SK-N-SH treated with all-trans-retinoic acid at 6 μM for 48 hours (cell line): ENCODE measurements around the gene ABI3.

Experiments
- ARNTL ChIP-seq: fragments of 450-650 bp; formaldehyde crosslinking; IDR thresholded peaks from 2 replicates; pipeline ENCODE4 v1.5.0; 2020; ENCODE audit warnings: low read depth, mild to moderate bottlenecking, moderate library complexity, borderline replicate concordance
- CREB5 ChIP-seq: fragments of 250-450 bp; sonication (Bioruptor Pico); IDR thresholded peaks from 2 replicates; pipeline ENCODE4 v1.5.1; 2020; ENCODE audit warnings: low read depth, mild to moderate bottlenecking, moderate library complexity
- OSR1 ChIP-seq: fragments of 250-450 bp; sonication (Bioruptor Pico); IDR thresholded peaks from 2 replicates; pipeline ENCODE4 v1.8.0; 2022; ENCODE audit warnings: moderate library complexity, mild to moderate bottlenecking, inconsistent platforms
- PATZ1 ChIP-seq: fragments of 250-450 bp; sonication (Bioruptor Pico); IDR thresholded peaks from 2 replicates; pipeline ENCODE4 v1.8.0; 2020; ENCODE audit warnings: mild to moderate bottlenecking, moderate library complexity, borderline replicate concordance
- TOX ChIP-seq: fragments of 250-450 bp; sonication (Bioruptor Pico); IDR thresholded peaks from 2 replicates; pipeline ENCODE4 v1.8.0; 2021; ENCODE audit warnings: mild to moderate bottlenecking, moderate library complexity, borderline replicate concordance
- ZFP3 ChIP-seq: fragments of 250-450 bp; sonication (Bioruptor Pico); IDR thresholded peaks from 2 replicates; pipeline ENCODE4 v1.5.0; 2020; ENCODE audit warnings: mild to moderate bottlenecking, moderate library complexity
- ZNF70 ChIP-seq: fragments of 450-650 bp; formaldehyde crosslinking; IDR thresholded peaks from 2 replicates; pipeline ENCODE4 v1.5.0; 2020; ENCODE audit warnings: mild to moderate bottlenecking, moderate library complexity
- TF ChIP-seq, protein P1 (sequence below): fragments of 250-450 bp; sonication (Bioruptor Pico); IDR thresholded peaks from 2 replicates; pipeline ENCODE4 v1.5.0; 2020; ENCODE audit warnings: mild to moderate bottlenecking, moderate library complexity
- TF ChIP-seq, protein P2 (sequence below): fragments of 250-450 bp; sonication (Bioruptor Pico); IDR thresholded peaks from 2 replicates; pipeline ENCODE4 v1.5.1; 2021; ENCODE audit warnings: mild to moderate bottlenecking, moderate library complexity

- TF ChIP-seq, protein P1, sequence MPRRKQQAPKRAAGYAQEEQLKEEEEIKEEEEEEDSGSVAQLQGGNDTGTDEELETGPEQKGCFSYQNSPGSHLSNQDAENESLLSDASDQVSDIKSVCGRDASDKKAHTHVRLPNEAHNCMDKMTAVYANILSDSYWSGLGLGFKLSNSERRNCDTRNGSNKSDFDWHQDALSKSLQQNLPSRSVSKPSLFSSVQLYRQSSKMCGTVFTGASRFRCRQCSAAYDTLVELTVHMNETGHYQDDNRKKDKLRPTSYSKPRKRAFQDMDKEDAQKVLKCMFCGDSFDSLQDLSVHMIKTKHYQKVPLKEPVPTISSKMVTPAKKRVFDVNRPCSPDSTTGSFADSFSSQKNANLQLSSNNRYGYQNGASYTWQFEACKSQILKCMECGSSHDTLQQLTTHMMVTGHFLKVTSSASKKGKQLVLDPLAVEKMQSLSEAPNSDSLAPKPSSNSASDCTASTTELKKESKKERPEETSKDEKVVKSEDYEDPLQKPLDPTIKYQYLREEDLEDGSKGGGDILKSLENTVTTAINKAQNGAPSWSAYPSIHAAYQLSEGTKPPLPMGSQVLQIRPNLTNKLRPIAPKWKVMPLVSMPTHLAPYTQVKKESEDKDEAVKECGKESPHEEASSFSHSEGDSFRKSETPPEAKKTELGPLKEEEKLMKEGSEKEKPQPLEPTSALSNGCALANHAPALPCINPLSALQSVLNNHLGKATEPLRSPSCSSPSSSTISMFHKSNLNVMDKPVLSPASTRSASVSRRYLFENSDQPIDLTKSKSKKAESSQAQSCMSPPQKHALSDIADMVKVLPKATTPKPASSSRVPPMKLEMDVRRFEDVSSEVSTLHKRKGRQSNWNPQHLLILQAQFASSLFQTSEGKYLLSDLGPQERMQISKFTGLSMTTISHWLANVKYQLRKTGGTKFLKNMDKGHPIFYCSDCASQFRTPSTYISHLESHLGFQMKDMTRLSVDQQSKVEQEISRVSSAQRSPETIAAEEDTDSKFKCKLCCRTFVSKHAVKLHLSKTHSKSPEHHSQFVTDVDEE (CRISPR knock-in tag): no peak
- TF ChIP-seq, protein P2, sequence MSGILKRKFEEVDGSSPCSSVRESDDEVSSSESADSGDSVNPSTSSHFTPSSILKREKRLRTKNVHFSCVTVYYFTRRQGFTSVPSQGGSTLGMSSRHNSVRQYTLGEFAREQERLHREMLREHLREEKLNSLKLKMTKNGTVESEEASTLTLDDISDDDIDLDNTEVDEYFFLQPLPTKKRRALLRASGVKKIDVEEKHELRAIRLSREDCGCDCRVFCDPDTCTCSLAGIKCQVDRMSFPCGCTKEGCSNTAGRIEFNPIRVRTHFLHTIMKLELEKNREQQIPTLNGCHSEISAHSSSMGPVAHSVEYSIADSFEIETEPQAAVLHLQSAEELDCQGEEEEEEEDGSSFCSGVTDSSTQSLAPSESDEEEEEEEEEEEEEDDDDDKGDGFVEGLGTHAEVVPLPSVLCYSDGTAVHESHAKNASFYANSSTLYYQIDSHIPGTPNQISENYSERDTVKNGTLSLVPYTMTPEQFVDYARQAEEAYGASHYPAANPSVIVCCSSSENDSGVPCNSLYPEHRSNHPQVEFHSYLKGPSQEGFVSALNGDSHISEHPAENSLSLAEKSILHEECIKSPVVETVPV (CRISPR knock-in tag): no peak
- TF ChIP-seq ARNTL (CRISPR knock-in tag) (no peak), PATZ1 (no peak), OSR1 (CRISPR knock-in tag) (no peak), CREB5 (CRISPR knock-in tag) (no peak), ZFP3 (CRISPR knock-in tag) (no peak), ZNF70 (CRISPR knock-in tag) (no peak), TOX (no peak)
Measured at GRCh38 chr17:49198211-49198610, 12.3 kb upstream of the ABI3 start.
